Stimulated activated CD4-positive, alpha-beta T cell treated with anti-CD3 and anti-CD28 coated beads, TNF-alpha, amount 100 ng/mL, for 24 hours (primary cell): ENCODE data around the gene ENO3.

Source experiments
- DNase-seq, 3 experiments: peaks; one replicate each; pipeline ENCODE4 v3.0.0-alpha.2; 2020; ENCODE audit warnings: low read depth in 3 of 3

The ENO3 gene

DNA sequence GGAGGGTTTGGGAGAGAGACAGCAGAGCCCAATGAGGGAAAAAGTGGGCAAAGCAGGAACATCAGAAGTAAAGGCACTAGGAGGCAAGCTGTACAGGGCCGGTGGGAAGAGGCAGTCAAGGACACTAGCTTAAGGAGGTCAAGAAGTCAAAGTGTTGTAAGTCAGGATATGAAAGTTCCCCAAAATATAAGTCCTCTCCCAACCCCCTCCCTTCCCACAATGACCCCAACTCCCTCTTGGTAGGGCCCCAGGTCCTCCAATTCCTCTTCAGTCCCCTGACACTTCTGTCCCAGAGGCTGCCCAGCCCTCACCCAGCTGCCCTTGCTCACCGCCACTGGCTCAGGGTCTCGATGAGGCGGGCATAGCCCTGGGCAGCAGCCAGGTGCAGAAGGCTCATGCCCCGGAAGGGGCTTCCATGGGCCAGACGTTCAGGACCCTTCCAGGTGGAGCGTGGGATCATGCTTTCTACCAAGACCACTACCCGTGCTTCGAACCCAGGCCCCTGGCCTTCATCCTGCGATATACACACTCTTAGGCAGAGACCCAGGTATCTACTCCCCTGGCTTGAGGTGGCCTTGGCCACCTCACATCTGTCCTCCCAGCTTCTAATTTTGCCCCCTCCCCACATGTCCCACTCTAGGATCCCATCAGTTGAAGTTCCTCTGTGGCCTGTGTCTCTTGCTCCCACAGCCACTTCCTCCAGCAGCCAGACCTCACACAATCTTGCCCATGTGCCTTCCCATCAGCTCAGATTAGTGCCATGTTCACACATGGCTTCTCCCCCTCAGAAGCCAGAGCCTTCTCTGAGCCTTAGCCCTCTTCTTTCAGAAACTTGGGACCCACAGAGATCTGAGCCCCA, 22.6 kb downstream of the ENO3 start:
- DNase-seq: no peak

- DNase-seq: no peak
Measured at GRCh38 chr17:4974115-4974670, 23.3 kb downstream of the ENO3 start.

DNA sequence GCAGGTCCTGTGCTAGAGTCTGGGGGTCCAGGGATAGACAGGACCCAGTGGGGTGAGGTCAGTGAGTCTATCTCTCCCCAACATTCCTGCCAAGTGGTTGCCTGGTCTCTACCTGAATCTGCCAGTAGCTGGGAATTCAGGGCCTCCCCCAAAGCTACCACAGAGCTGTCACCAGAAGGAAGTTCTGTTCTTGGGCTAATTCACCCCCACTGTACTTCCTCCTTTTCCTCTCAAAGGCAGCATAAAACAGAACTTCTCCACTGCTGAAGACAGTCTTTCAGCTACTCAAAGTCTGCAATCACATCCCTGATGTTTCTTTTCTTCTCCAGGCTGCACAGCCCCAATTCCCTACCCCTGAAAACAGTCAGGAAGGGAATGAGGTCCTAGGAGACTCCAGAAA, 27.8 kb downstream of the ENO3 start:
- no peak for DNase-seq

GRCh38 chr17:4980644-4981216, 29.8 kb downstream of the ENO3 start:
- DNase-seq: peak in 1 of 3 experiments; percentile 54

- DNase-seq: no peak
Measured at GRCh38 chr17:4982305-4982704, 31.4 kb downstream of the ENO3 start.

GRCh38 chr17:4986403-4986802, 35.5 kb downstream of the ENO3 start:
- DNase-seq: no peak

GRCh38 chr17:4986951-4987766, 36.2 kb downstream of the ENO3 start, which contains the start of gene CAMTA2:
Gene CAMTA2, minus strand, starts transcription at chr17:4987675. Its CDS starts 1,453 bp downstream, at chr17:4986222.
- peak; percentile 74 to 89 (median 84) for DNase-seq

DNA sequence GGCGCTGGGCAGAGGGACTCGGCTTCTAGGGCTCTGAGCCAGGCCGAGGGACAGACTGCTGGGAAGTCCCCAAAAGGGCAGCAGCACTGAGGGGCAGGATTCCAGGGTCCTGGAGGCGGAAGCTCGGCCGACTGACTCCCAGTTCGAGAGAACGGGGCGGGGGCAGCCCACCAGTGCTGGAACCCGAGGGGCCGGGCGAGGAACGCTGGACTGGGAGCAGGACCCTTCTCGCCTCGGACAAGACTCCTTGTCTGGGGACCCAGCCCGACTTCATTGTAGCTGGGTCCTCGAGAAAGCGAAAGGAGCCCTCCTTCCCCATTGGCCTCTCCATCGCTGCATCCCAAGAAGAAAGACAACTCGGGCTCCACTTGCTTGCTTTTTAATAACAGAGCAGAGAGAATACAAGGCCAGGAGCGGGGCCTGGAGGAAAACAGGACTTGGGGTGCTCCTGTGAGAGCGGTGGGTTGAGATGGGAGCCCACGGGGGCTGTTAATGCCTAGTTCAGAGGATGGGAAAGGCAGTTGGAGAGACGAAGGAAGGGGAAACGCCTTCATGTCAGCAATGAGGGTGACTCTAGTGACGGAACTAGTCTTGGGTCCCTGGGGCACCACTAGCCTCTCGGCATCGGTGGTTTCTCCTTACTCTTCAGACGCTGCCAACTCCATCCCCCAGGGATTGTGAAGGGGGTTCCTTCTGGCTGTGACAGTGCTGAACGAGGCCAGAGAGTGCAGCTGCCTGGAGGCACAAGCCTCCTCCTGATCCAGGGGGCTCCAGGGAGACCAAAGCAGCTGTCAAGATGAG, 37.0 kb downstream of the ENO3 start:
- DNase-seq: no peak

DNA sequence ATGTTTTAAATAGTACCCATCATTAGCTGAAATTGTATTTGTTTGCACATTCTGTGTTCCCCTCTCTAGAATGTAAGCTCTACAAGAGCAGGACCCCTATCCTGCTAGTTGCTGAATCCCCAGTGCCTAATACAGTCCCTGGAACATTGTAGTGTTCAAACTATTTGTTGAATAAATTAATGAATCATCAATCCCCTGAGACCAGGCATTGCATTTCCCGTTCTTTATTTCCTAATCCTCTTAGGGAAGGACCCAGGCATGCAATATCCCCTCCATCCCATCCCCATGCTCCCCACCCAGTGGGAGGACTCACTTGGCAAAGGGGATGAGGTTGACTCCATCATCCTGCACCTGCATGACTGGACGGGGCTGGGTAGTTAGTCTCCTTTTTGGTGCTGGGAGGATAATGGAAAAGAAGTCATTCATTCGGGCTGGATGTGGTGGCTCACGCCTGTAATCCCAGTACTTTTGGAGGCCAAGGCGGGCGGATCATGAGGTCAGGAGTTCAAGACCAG, 43.2 kb downstream of the ENO3 start:
- DNase-seq: no peak

DNA sequence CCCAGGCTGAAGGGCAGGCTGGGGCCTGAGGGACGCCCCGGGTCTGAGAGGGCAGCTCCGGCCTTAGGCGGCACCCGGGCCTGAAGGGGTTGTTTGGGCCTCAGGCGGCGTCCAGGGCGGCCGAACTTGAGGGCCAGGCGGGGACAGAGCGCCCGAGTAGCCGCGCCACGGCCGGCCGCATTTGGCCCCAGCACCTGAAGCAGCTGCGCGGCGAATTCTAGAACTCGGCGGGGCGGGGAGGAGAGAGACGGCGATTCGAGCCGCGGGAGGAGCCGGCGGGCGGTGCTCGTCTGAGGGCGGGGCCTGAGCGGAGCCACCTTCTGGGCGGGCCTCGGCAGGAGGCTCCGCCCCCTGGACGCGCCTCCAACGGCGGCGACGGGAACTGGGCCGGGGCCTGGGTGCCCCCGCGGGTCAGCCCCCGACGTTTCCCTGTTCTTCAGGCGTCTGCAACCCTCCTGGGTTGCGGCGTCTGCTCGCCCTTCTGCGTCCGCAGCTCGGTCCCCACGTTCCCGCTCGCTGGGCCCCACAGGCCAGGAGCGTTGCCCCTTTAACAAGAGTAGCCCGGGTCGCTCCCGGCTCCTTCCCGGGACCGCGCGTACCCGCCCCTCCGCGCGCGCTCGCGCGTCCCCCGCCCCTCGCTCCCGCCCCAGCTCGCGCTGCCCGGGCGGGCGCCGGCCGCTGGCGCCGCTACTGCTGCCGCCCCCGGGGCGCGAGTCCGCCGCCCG, 46.5 kb downstream of the ENO3 start, which contains the start of the genes INCA1 and KIF1C:
Gene INCA1 (minus strand): TSS at position 221 of the 725 bp plus-strand sequence. CDS start 3,085 bp downstream, outside the sequence.
Gene KIF1C (plus strand): TSS at position 649 of the 725 bp plus-strand sequence. CDS start 2,297 bp downstream, outside the sequence.
- DNase-seq: peak; percentile 72 to 87 (median 78)

- no peak for DNase-seq
Measured at GRCh38 chr17:4998027-4998731, 47.3 kb downstream of the ENO3 start.

DNA sequence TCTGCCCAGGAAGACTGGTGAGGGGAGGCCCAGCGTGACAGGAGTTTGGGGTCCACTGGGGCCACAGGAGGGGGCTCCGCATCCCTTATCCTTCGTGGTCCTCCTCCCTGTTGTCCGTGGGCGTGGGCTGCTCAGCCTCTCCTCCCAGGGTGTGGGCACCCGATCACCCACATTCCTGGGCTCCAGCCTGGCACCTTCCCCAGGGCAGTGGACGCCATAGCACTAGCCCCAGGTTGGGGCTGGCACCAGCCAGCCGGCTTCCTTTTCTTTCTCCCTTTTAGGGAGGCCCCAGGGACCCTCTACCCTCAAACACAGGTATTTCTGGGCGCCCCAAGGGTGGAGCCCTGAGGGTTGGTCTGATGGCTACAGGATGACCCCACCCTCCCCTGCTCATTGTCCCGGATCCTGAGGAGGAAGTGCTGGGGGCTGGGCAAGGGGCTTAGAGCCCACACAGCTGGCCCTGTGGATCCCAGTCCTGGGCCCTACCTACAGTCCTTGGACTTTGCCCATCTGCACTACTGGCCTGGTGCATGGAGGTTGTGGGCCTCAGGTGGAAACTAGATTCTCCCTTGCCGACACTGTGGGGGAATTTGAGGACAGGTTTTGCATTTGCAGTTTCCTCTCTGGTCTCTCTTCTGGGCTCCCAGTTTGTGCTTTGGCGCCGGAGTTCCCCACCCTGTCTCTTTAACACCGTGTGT, 48.0 kb downstream of the ENO3 start:
- DNase-seq: no peak

DNA sequence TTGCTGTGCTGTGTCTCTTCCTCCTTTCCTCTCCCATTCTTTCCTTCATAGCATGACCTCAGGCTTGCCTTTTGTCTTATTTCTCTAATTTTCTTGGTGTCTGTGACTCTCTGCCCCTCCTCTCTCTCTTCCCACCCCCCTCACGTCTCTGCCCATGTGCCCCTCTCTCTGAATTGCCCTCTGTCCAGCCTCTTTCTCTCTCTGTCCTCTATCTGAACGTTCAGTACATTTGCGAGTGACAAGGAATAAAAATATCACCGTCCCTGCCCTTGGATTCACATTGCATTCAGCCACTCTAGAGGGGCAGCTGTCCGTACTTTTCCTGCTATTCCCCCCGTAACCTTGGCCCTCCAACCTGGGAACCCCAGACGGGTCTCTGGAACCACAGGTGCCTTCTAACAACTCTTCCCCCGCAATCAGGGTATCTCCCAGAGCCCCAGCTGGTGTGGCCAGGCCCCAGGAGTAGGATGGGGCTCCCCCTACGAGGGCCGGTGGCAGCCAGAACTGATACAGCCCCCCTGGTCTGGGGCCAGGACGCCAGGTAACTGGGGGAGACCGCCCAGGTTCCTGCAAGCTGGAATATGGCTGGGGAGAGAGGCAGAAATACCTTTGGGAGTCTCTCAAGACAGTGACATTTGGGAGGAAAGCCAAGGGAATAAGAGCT, 48.6 kb downstream of the ENO3 start:
- DNase-seq: no peak

GRCh38 chr17:5000237-5000639, 49.3 kb downstream of the ENO3 start:
- DNase-seq: no peak

- no peak for DNase-seq
Measured at GRCh38 chr17:5002121-5002788, 51.3 kb downstream of the ENO3 start.

GRCh38 chr17:5003214-5003867, 52.4 kb downstream of the ENO3 start:
- no peak for DNase-seq
